ENCODE results near the gene HSF2. TPM values are rescaled to one million over a fixed set of nuclear protein-coding genes. Genes with fewer than 3 reads are reported as not detected.

HSF2 gene
- total RNA-seq, 1 donor from 2014 or later = 27.5 TPM

Other genes starting within 250 kb of the HSF2 start
- gene SERINC1, start 72.2 kb downstream of the HSF2 start, total RNA-seq = 152 TPM
- 0.35 TPM for gene PKIB, start 210.8 kb downstream of the HSF2 start, total RNA-seq